Right ventricle myocardium superior (tissue), 1 donor: ENCODE results near the gene CTAGE6. TPM values are rescaled to one million over a fixed set of nuclear protein-coding genes. Genes with fewer than 3 reads are reported as not detected.
"Not testable (repeated sequence)": the region's sequence is repeated elsewhere in the genome, so short reads cannot be mapped to it uniquely, and the experiment has no call there.

ENCODE experiments used
- ATAC-seq: fragments of 200-7000 bp; cut with Tn5 transposase; one replicate; pipeline ENCODE4 v1.9.1; 2020; ENCODE audit warnings: mild to moderate bottlenecking; ENCODE audit not compliant: poor library complexity
- DNase-seq: peaks from one replicate; pipeline ENCODE4 v3.0.0-alpha.2; 2020
- intact Hi-C: fragments of 100-400 bp; cut with DNase I; formaldehyde crosslinking; loops from one replicate; pipeline ENCODE4 v1.11.2; 2022
- long read RNA-seq: library from polyadenylated mRNA; unstranded; transcript quantifications from one replicate; pipeline ENCODE4 v2.0.0, GENCODE V29; 2021
- total RNA-seq: library from RNA; stranded (reverse); fragmentation: NEBNext Ultra II Directional; extraction: Animal tissue kit (Norgen Biotek cat#: 25700); gene quantifications from one replicate; pipeline ENCODE4 v1.2.1, GENCODE V29; 2021
- donor health status: DM: no; HTN: yes; CAD: no; lungs with severe emphysema.

The CTAGE6 gene, protein sequence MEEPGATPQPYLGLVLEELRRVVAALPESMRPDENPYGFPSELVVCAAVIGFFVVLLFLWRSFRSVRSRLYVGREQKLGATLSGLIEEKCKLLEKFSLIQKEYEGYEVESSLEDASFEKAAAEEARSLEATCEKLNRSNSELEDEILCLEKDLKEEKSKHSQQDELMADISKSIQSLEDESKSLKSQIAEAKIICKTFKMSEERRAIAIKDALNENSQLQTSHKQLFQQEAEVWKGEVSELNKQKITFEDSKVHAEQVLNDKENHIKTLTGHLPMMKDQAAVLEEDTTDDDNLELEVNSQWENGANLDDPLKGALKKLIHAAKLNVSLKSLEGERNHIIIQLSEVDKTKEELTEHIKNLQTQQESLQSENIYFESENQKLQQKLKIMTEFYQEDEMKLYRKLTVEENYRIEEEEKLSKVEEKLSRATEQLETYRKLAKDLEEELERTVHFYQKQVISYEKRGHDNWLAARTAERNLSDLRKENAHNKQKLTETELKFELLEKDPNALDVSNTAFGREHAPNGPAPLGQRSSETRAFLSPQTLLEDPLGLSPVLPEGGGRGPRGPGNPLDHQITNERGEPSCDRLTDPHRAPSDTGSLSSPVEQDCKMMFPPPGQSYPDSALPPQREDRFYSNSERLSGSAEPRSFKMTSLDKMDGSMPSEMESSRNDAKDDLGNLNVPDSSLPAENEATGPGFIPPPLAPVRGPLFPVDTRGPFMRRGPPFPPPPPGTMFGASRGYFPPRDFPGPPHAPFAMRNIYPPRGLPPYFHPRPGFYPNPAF
- 0.11 TPM for total RNA-seq
- long read RNA-seq: 0 reads

GRCh38 chr7:143757596-143757995, at the start of gene CTAGE6:
Gene CTAGE6, minus strand, starts transcription at chr7:143757696. Its CDS starts 38 bp downstream, at chr7:143757658.
- DNase-seq, intact Hi-C loops, ATAC-seq: not testable (repeated sequence)

GRCh38 chr7:143806664-143807071, 49.2 kb upstream of the CTAGE6 start:
- intact Hi-C loops, DNase-seq: not testable (repeated sequence)
- peak; percentile 96 for ATAC-seq

DNA sequence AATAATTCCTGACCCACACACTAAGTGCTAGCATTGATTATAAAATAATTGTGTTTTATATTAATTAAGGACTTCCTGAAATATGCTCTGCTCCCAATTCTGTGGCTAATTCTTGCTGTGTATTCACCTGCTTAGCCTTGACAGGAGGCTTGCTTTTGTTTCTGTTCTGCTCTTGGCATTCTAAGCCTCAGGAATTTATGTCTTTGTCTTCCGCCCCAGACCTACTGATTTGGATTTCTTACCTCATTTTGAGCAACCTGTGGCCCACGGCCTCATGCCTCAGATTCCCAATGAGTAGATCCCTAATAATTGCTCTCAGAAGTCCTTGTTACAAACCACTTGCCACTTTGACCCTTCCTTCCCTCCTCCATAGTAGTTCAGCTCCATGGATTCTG, 40.4 kb upstream of the CTAGE6 start:
- ATAC-seq, DNase-seq, intact Hi-C loops: not testable (repeated sequence)

DNA sequence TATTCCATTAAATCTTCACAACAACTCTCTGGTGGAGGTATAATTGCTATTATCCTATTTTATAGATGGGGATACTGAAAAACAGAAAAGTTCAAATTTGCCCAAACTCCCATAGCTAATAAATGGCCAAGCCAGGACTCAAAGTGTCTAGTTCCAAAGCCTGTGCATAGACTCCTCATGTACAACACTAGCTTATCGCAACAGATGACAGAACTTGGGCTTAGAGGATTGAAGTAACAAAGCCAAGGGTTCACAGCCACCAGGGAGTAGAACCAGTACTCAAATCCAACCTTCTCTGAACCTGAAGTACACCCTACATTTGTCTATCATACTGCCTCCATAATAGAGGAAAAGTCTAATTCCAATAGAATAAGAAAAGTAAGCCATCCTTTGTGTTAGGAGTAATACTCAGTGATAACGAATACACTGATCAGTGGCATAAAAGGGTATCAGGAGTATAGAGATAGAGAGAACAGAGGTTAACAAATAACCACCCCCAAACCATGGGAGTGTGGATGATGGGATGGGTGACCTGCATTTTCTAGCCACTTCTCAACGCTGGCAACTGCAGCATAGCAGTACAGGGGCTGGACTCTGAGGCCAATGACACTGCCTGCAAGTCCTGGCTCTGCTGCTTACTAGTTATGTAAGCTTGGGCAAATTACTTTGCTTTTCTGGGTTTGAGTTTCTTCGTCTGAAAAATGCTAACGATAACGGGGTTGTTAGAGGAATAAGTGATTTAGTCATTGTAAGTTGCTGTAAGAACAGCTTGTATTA, 39.8 kb upstream of the CTAGE6 start:
- peak; percentile 59 for DNase-seq
- ATAC-seq: peak; percentile 92

DNA sequence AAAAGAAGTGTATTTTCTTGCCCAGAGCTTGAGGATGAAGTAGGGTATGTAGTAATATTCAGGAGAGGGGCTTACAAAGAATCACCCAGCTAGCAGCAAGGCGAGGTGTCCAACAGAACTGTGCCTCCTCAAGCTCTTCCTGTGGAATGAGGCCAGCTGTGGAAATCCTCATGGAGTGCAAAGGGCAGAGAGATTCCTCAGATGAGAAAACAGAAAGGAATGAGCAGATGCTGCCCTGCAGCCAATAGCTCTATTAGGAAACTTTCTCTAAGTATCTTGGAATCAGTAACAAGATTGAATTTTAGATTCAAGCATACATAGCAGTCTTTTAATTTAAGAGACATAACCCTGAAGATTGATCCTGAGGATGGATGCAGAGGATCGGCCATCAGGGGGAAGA, 38.2 kb upstream of the CTAGE6 start:
- intact Hi-C loops, ATAC-seq, DNase-seq: not testable (repeated sequence)

More for the DNA sequence above, 39.8 kb upstream of the CTAGE6 start:
- intact Hi-C loops: not testable (repeated sequence)

DNA sequence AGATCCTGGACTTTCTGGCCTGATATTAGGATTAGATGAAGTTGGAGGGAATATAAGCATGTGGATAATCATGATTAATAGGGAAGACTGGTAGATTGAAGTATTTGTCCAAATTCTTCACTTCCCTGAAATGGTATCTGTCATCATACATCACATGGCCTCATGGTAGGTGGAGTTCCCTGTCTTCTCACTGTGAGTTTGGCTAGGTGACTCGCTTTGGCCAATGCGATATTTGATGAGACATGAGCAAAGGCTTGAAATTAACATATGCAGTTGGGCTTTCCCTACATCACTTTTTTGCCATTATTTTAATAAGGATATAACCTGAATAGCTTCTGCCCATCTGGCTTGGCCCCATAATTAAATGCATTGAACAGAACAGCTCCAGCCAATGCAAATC, 35.1 kb upstream of the CTAGE6 start:
- DNase-seq, ATAC-seq, intact Hi-C loops: not testable (repeated sequence)

- intact Hi-C loops, DNase-seq: not testable (repeated sequence)
- peak; percentile 73 for ATAC-seq
Observed at GRCh38 chr7:143785415-143786182, 28.1 kb upstream of the CTAGE6 start.

- intact Hi-C loops, ATAC-seq, DNase-seq: not testable (repeated sequence)
Observed at GRCh38 chr7:143779591-143779990, 22.1 kb upstream of the CTAGE6 start.

DNA sequence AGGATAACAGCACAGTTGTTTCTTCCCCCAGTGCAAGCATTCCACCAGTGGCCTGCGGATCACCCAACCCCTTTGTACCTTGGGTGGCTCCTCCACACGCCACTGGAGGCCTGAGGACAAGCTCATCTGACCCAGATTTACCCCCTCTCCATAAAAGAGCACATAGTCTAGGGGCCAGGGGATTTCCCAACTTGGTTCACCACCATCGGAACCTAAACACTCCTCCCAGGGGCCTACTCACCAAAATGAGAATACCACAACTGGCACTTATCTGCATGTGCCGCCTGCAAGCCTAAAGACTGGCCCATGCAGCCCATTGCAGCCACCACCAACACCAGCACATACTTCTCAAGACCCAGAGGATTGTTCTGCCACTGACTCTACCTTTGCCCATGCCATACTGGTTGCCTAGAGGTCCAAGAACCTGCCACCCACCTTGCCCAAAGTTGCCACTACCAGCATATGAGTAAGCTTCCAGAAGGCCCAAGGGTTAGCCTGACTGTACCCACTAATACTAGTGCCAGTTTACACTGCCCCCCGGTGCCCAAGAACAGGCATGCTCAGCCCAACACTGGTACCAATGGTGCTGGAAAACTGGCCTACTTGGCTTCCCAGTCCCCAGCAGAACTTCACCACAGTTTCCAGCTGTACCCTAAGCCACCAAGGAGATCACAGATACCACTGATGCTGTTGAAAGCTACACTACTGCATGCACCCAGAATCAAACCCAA, 15.4 kb upstream of the CTAGE6 start:
- ATAC-seq, intact Hi-C loops: not testable (repeated sequence)
- peak; percentile 2 for DNase-seq

- peak; percentile 14 for DNase-seq
- intact Hi-C loops, ATAC-seq: not testable (repeated sequence)
Observed at GRCh38 chr7:143767531-143767930, 10.0 kb upstream of the CTAGE6 start.

DNA sequence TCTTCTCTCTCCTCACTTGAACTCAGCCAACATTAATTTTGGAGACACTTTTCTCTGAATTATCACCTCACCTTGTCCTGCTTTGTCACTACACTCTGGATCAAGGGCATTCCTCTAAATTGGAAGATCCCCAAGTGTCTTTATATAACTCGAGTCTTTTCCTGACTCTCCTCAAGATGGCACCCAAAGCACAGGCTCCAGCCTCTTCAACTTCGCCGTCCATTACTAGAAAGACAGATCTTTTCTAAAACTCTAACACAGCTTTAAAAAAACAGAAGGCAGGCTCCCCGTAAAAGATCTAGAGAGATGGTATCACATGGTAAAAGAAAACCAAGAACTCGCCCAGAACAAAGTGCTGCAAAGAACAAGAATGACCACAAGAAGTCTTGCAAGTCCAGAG, 8.2 kb upstream of the CTAGE6 start:
- ATAC-seq: peak; percentile 87
- intact Hi-C loops, DNase-seq: not testable (repeated sequence)

GRCh38 chr7:143763065-143763464, 5.6 kb upstream of the CTAGE6 start:
- DNase-seq, intact Hi-C loops, ATAC-seq: not testable (repeated sequence)

DNA sequence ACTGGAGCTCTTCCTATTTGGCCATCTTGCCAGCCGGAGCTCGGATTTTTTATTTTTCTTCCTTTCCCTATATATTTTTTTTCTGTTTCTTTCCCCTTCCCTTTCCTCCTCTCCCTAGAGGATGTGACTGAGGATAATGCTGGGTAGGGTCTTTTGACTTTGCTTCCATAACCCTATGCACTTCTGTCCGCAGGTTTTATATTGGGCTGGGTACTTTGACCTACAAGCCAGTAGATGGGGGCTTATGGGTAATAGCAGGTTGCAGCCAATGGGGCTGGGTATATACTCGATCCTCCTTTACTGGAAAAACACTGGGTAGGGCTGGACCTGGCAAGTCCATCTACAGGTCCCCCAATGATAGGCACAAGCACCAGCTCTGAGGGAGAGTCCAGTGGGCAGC, 12.2 kb downstream of the CTAGE6 start:
- DNase-seq, intact Hi-C loops, ATAC-seq: not testable (repeated sequence)

GRCh38 chr7:143737037-143737819, 20.3 kb downstream of the CTAGE6 start:
- intact Hi-C loops, DNase-seq: not testable (repeated sequence)

GRCh38 chr7:143735962-143736361, 21.5 kb downstream of the CTAGE6 start:
- no peak for ATAC-seq
- no peak for DNase-seq
- intact Hi-C loops: no loop called here

More at GRCh38 chr7:143737037-143737819, 20.3 kb downstream of the CTAGE6 start:
- peak; percentile 73 for ATAC-seq

DNA sequence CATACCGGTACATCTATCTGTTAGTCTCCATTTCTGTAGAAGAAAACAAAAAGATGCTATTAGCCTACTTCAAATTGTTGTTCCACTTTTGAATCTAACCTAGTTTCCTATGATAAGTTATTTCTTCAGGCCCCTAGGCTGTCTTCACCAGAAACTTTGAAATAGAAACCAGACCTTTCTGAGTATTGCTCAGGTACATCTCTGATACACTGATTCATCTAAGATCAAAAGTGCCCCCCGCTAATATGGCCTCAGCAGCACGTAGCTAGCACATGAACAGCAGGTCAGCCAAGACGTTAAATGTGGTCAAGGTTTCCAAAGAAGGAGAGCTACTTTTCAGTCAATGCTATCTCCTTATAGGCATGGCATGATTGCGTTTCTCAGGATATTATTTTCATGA, 23.6 kb downstream of the CTAGE6 start:
- ATAC-seq (no peak), DNase-seq (no peak)
- intact Hi-C loops: no loop called here
